K562 (cell line): ENCODE results near the gene MBNL2. TPM values are rescaled to one million over a fixed set of nuclear protein-coding genes. Genes with fewer than 3 reads are reported as not detected.

Experiments used
- CHD7 ChIP-seq: fragments of 200-600 bp; sonication (generic); IDR thresholded peaks from one replicate; pipeline ENCODE4 v1.6.1; 2012; ENCODE audit warnings: mild to moderate bottlenecking, low read depth, low read length, inconsistent platforms
- KLF6 ChIP-seq: fragments of 250-450 bp; sonication (Bioruptor Pico); IDR thresholded peaks from 2 replicates; pipeline ENCODE4 v1.4.0; 2020; ENCODE audit warnings: mild to moderate bottlenecking, moderate library complexity, borderline replicate concordance
- MYC ChIP-seq, 2 experiments: fragments of 250-450 bp in 1 of 2; sonication (Bioruptor Pico) in 1 of 2; IDR thresholded peaks; 2 replicates each; pipeline versions ENCODE4 v1.5.1 to v1.6.1; 2012 to 2021; ENCODE audit warnings: low read depth in 2 of 2, borderline replicate concordance in 1 of 2, improper control_type of control experiment in 1 of 2, low read length in 1 of 2, mild to moderate bottlenecking in 1 of 2, moderate library complexity in 1 of 2
- NRF1 ChIP-seq, 2 experiments: fragments of 450-650 bp; IDR thresholded peaks in 1 of 2; conservative IDR thresholded peaks in 1 of 2; 2 replicates each; pipeline ENCODE4 v1.6.1; 2014; ENCODE audit warnings: mild to moderate bottlenecking in 2 of 2
- ZNF175 ChIP-seq: fragments of 200-800 bp; sonication (Bioruptor generic); IDR thresholded peaks from 2 replicates; pipeline ENCODE4 v1.6.1; 2016; ENCODE audit warnings: low read depth, mild to moderate bottlenecking, missing genetic modification characterization, missing compliant biosample characterization
- ZZZ3 ChIP-seq: fragments of 450-650 bp; IDR thresholded peaks from 2 replicates; pipeline ENCODE4 v1.6.1; 2016; ENCODE audit warnings: antibody characterized with exemption, mild to moderate bottlenecking, moderate library complexity
- polyA plus RNA-seq, 8 experiments: library from polyadenylated mRNA; depleted of rRNA in 4 of 8; stranded (reverse) in 5 of 8; unstranded in 3 of 8; fragments of >200 nt; fragmentation: Nextera tagmentation in 2 of 8; fragmentation: Illumina TruSeq in 1 of 8; extraction: Ambion mirVana in 2 of 8; extraction: Trizol in 1 of 8; gene quantifications; 2 replicates each; pipeline versions ENCODE4 v1.2.1 to v1.2.3, GENCODE V29; 2011 to 2014; ENCODE audit warnings: inconsistent platforms in 1 of 8, missing spikeins in 1 of 8
- total RNA-seq, 7 experiments: library from RNA; depleted of rRNA in 6 of 7; stranded (reverse); fragments of >200 nt in 6 of 7; fragmentation: Illumina TruSeq in 2 of 7; extraction: Trizol in 2 of 7; gene quantifications; 2 replicates each; pipeline versions ENCODE4 v1.2.1 to v1.2.3, GENCODE V29; 2011 to 2021; ENCODE audit warnings: low replicate concordance in 1 of 7

The MBNL2 gene
- total and polyA plus RNA-seq, 9 of the 15 experiments (the other 6 are each of a cell fraction or from before 2014, with no cell fraction given), result 7.0 to 24.8 (median 13.8) TPM

- no peak for TF ChIP-seq CHD7
- no peak for TF ChIP-seq ZNF175 (CRISPR knock-in tag)
- TF ChIP-seq KLF6 (CRISPR knock-in tag), result no peak
- peak in 1 of 2 experiments; percentile 8; a peak in 1 of 4 replicates for TF ChIP-seq NRF1 (conservative IDR thresholded peaks at IDR 0.05 in 1 of 2, IDR thresholded peaks at IDR 0.05 in 1 of 2)
- no peak for TF ChIP-seq MYC (IDR thresholded peaks at IDR 0.05; ENCODE audit: low read depth, low read length)
- no peak for TF ChIP-seq MYC (CRISPR knock-in tag; IDR thresholded peaks at IDR 0.05; ENCODE audit: borderline replicate concordance, low read depth)
- no peak for TF ChIP-seq ZZZ3
Measured at GRCh38 chr13:97257800-97258799, 36.0 kb downstream of the MBNL2 start (continued).
